K562 (cell line): ENCODE measurements around the gene INPP5D. TPM values are rescaled to one million over a fixed set of nuclear protein-coding genes. Genes with fewer than 3 reads are reported as not detected.

Source experiments
- ARID3B ChIP-seq: fragments of 250-450 bp; sonication (Bioruptor Pico); IDR thresholded peaks from 2 replicates; pipeline ENCODE4 v1.4.0; 2020; ENCODE audit warnings: borderline replicate concordance
- ARID4B ChIP-seq: sonication (generic); formaldehyde crosslinking; IDR thresholded peaks from 2 replicates; pipeline ENCODE4 v1.8.0; 2022; ENCODE audit warnings: mild to moderate bottlenecking, missing genetic modification reagents
- CBFA2T2 ChIP-seq: fragments of 450-650 bp; conservative IDR thresholded peaks from 2 replicates; pipeline ENCODE4 v1.6.1; 2017; ENCODE audit warnings: mild to moderate bottlenecking
- FOXA3 ChIP-seq, 2 experiments: fragments of 450-650 bp in 1 of 2; sonication (generic) in 1 of 2; formaldehyde crosslinking; IDR thresholded peaks in 1 of 2; conservative IDR thresholded peaks in 1 of 2; 2 replicates each; pipeline versions ENCODE4 v1.4.0 to v1.8.0; 2020 to 2022; ENCODE audit warnings: mild to moderate bottlenecking in 2 of 2, missing genetic modification reagents in 1 of 2
- FOXK2 ChIP-seq, 2 experiments: fragments of 450-650 bp; IDR thresholded peaks in 1 of 2; conservative IDR thresholded peaks in 1 of 2; 2 replicates each; pipeline ENCODE4 v1.6.1; 2016; ENCODE audit warnings: low read depth in 2 of 2, mild to moderate bottlenecking in 1 of 2
- FOXP1 ChIP-seq: sonication (generic); formaldehyde crosslinking; IDR thresholded peaks from 2 replicates; pipeline ENCODE4 v1.8.0; 2022; ENCODE audit warnings: mild to moderate bottlenecking, missing genetic modification reagents
- IRF2 ChIP-seq: sonication (generic); formaldehyde crosslinking; IDR thresholded peaks from 2 replicates; pipeline ENCODE4 v1.8.1; 2022; ENCODE audit warnings: mild to moderate bottlenecking, missing genetic modification reagents
- JUNB ChIP-seq: fragments of 450-650 bp; formaldehyde crosslinking; conservative IDR thresholded peaks from 2 replicates; pipeline ENCODE4 v1.4.0; 2020; ENCODE audit warnings: mild to moderate bottlenecking
- KLF13 ChIP-seq: fragments of 450-650 bp; IDR thresholded peaks from 2 replicates; pipeline ENCODE4 v1.6.1; 2016; ENCODE audit warnings: missing genetic modification characterization, low read depth, mild to moderate bottlenecking, missing compliant biosample characterization, moderate library complexity, borderline replicate concordance
- POLR2B ChIP-seq: fragments of 450-650 bp; IDR thresholded peaks from 2 replicates; pipeline ENCODE4 v1.6.1; 2018; ENCODE audit warnings: low read depth; ENCODE audit not compliant: partially characterized antibody
- RBFOX2 ChIP-seq: fragments of 200-400 bp; formaldehyde crosslinking; IDR thresholded peaks from 2 replicates; pipeline ENCODE4 v1.6.1; 2017; ENCODE audit warnings: low read depth, mild to moderate bottlenecking, low read length, moderate library complexity
- SMAD1 ChIP-seq: fragments of 150-350 bp; IDR thresholded peaks from 2 replicates; pipeline ENCODE4 v1.6.1; 2014; ENCODE audit warnings: low read length, low read depth; ENCODE audit not compliant: partially characterized antibody
- SMARCA4 ChIP-seq: fragments of 450-650 bp; IDR thresholded peaks from 2 replicates; pipeline ENCODE4 v1.6.1; 2016
- SRF ChIP-seq, 2 experiments: fragments of 250-450, 450-650 bp in 1 of 2; sonication (Bioruptor Pico) in 1 of 2; sonication (generic) in 1 of 2; formaldehyde crosslinking; IDR thresholded peaks; 2 replicates each; pipeline versions ENCODE4 v1.5.0 to v1.5.1; 2020 to 2022; ENCODE audit warnings: mild to moderate bottlenecking in 1 of 2, missing genetic modification reagents in 1 of 2
- ZFP1 ChIP-seq: fragments of 450-650 bp; formaldehyde crosslinking; IDR thresholded peaks from 2 replicates; pipeline ENCODE4 v1.4.0; 2020; ENCODE audit warnings: mild to moderate bottlenecking, mixed read lengths
- ZNF232 ChIP-seq: sonication (generic); formaldehyde crosslinking; IDR thresholded peaks from 2 replicates; pipeline ENCODE4 v1.8.0; 2022; ENCODE audit warnings: mild to moderate bottlenecking, missing genetic modification reagents
- ZNF408 ChIP-seq: fragments of 250-450 bp; sonication (Bioruptor Pico); IDR thresholded peaks from 2 replicates; pipeline ENCODE4 v1.4.0; 2020; ENCODE audit warnings: low read depth, mild to moderate bottlenecking, moderate library complexity
- ZNF592 ChIP-seq: fragments of 450-650 bp; IDR thresholded peaks from 2 replicates; pipeline ENCODE4 v1.6.1; 2017; ENCODE audit warnings: antibody characterized with exemption, mild to moderate bottlenecking
- ZNF707 ChIP-seq: fragments of 250-450 bp; sonication (Bioruptor Pico); conservative IDR thresholded peaks from 2 replicates; pipeline ENCODE4 v1.8.0; 2022; ENCODE audit warnings: inconsistent platforms, mild to moderate bottlenecking, moderate library complexity
- polyA plus RNA-seq, 8 experiments: library from polyadenylated mRNA; depleted of rRNA in 4 of 8; stranded (reverse) in 5 of 8; unstranded in 3 of 8; fragments of >200 nt; fragmentation: Nextera tagmentation in 2 of 8; fragmentation: Illumina TruSeq in 1 of 8; extraction: Ambion mirVana in 2 of 8; extraction: Trizol in 1 of 8; gene quantifications; 2 replicates each; pipeline versions ENCODE4 v1.2.1 to v1.2.3, GENCODE V29; 2011 to 2014; ENCODE audit warnings: inconsistent platforms in 1 of 8, missing spikeins in 1 of 8
- total RNA-seq, 7 experiments: library from RNA; depleted of rRNA in 6 of 7; stranded (reverse); fragments of >200 nt in 6 of 7; fragmentation: Illumina TruSeq in 2 of 7; extraction: Trizol in 2 of 7; gene quantifications; 2 replicates each; pipeline versions ENCODE4 v1.2.1 to v1.2.3, GENCODE V29; 2011 to 2021; ENCODE audit warnings: low replicate concordance in 1 of 7

Gene INPP5D
- total and polyA plus RNA-seq, 9 of the 15 experiments (the other 6 are each of a cell fraction or from before 2014, with no cell fraction given): 0.55 to 6.2 (median 2.2) TPM

- TF ChIP-seq ARID3B (no peak), ZNF232 (CRISPR knock-in tag) (no peak), FOXP1 (no peak), RBFOX2 (no peak), SMARCA4 (no peak), ARID4B (no peak), FOXA3 (CRISPR knock-in tag; conservative IDR thresholded peaks at IDR 0.05 in 1 of 2, IDR thresholded peaks at IDR 0.05 in 1 of 2) (peak; percentile 72), ZNF707 (CRISPR knock-in tag) (no peak), SMAD1 (no peak), ZNF592 (peak; percentile 46; the same call in 1 of the 2 replicates), JUNB (CRISPR knock-in tag) (no peak), SRF (CRISPR knock-in tag; IDR thresholded peaks at IDR 0.05) (no peak), ZFP1 (no peak), ZNF408 (CRISPR knock-in tag) (no peak), POLR2B (peak; percentile 42), IRF2 (CRISPR knock-in tag) (no peak), KLF13 (tag) (no peak), FOXK2 (conservative IDR thresholded peaks at IDR 0.05 in 1 of 2, IDR thresholded peaks at IDR 0.05 in 1 of 2; ENCODE audit: low read depth in 2 of 2) (peak; percentile 86 to 89), CBFA2T2 (peak; percentile 40; the same call in 1 of the 2 replicates)
These were observed 119.8 kb downstream of the INPP5D start (continued) for GRCh38 chr2:233179848-233180366.
